Measurements from ENCODE around the gene SNAI3.
"Not testable (repeated sequence)": the region's sequence is repeated elsewhere in the genome, so short reads cannot be mapped to it uniquely, and the experiment has no call there.

Gene SNAI3

GRCh38 chr16:88671806-88672205 is 14.5 kb downstream of the SNAI3 start:
- DNase-seq (ENCODE audit: low read depth, low spot score), result no peak

GRCh38 chr16:88669980-88670379 is 16.3 kb downstream of the SNAI3 start:
- DNase-seq (ENCODE audit: low read depth, low spot score), result no peak

- not testable (repeated sequence) for DNase-seq (ENCODE audit: low read depth, low spot score)
These were observed 16.8 kb downstream of the SNAI3 start for GRCh38 chr16:88669493-88669892.

GRCh38 chr16:88667461-88667860 is 18.8 kb downstream of the SNAI3 start:
- DNase-seq (ENCODE audit: low read depth, low spot score), result peak; percentile 67

- no peak for DNase-seq (ENCODE audit: low read depth, low spot score)
These were observed 20.7 kb downstream of the SNAI3 start for GRCh38 chr16:88665570-88665969.

- no peak for DNase-seq (ENCODE audit: low read depth, low spot score)
These were observed 21.2 kb downstream of the SNAI3 start for GRCh38 chr16:88665148-88665547.

- peak; percentile 99 for DNase-seq (ENCODE audit: low read depth, low spot score)
These were observed 23.3 kb downstream of the SNAI3 start, which contains the start of gene MVD for GRCh38 chr16:88662843-88663606. TSS of gene MVD (minus strand) at chr16:88663091. CDS start at chr16:88663080, 11 bp downstream.

GRCh38 chr16:88662222-88662842 is 24.0 kb downstream of the SNAI3 start:
- DNase-seq (ENCODE audit: low read depth, low spot score), result no peak

GRCh38 chr16:88661468-88661867 is 24.8 kb downstream of the SNAI3 start:
- no peak for DNase-seq (ENCODE audit: low read depth, low spot score)

GRCh38 chr16:88659160-88659559 is 27.1 kb downstream of the SNAI3 start:
- DNase-seq (ENCODE audit: low read depth, low spot score), result no peak

- no peak for DNase-seq (ENCODE audit: low read depth, low spot score)
These were observed 27.6 kb downstream of the SNAI3 start for GRCh38 chr16:88658714-88659113.

GRCh38 chr16:88657371-88657770 is 28.9 kb downstream of the SNAI3 start:
- DNase-seq (ENCODE audit: low read depth, low spot score), result no peak

GRCh38 chr16:88656291-88656980 is 29.9 kb downstream of the SNAI3 start:
- no peak for DNase-seq (ENCODE audit: low read depth, low spot score)

GRCh38 chr16:88655733-88656281 is 30.5 kb downstream of the SNAI3 start:
- no peak for DNase-seq (ENCODE audit: low read depth, low spot score)

GRCh38 chr16:88655053-88655732 is 31.1 kb downstream of the SNAI3 start:
- no peak for DNase-seq (ENCODE audit: low read depth, low spot score)

GRCh38 chr16:88654363-88655052 is 31.8 kb downstream of the SNAI3 start:
- DNase-seq (ENCODE audit: low read depth, low spot score), result no peak

GRCh38 chr16:88653596-88654362 is 32.5 kb downstream of the SNAI3 start:
- DNase-seq (ENCODE audit: low read depth, low spot score), result no peak

- DNase-seq (ENCODE audit: low read depth, low spot score), result no peak
These were observed 33.2 kb downstream of the SNAI3 start for GRCh38 chr16:88653101-88653500.

- DNase-seq (ENCODE audit: low read depth, low spot score), result no peak
These were observed 33.6 kb downstream of the SNAI3 start for GRCh38 chr16:88652762-88653063.

GRCh38 chr16:88651989-88652761 is 34.1 kb downstream of the SNAI3 start:
- DNase-seq (ENCODE audit: low read depth, low spot score), result no peak

Measured in ELF-1 (cell line).